ENCODE data around the gene PROKR2.

PROKR2 gene

GRCh38 chr20:5316188-5317158 lies at the start of gene PROKR2:
PROKR2 (minus strand) TSS chr20:5316954; CDS start chr20:5314369, 2,585 bp downstream.
- no peak for FAIRE-seq
- DNase-seq (ENCODE audit: low spot score), result no peak

- FAIRE-seq (no peak), DNase-seq (ENCODE audit: low spot score) (no peak)
Measured at GRCh38 chr20:5364997-5365597, 48.3 kb upstream of the PROKR2 start.

DNA sequence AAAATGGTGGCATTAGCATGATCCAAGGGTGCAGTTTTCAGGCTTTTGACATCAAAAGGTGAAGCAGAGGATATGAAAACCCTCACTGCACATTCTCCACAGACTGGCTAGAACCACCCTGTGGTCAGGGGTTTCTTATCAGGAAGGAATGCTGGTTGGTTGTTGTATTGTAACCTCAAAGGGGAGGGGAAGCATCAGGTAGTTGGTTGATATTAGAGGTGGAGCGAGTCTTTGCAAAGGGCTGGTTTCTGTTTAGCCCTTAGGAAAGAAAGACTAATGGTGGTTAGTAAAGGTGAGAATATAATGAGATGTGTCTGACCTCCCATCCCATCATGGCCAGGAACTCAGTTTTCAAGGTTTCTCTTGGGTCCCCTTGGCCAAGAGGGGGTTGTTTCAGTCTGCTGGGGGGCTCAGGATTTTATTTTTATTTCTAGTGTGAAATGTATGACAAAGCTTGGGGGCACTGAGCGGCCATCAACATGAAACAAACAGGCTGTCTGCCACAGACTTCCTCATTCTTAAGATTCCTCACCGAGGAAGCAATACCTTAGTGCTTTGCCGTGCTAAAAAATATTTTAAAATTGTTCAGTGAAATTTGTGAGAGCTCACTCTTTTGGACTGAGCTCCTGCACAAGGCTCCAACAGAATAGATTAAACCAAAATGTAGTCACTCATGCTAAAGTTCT lies 47.5 kb upstream of the PROKR2 start:
- FAIRE-seq (no peak), DNase-seq (ENCODE audit: low spot score) (no peak)

DNA sequence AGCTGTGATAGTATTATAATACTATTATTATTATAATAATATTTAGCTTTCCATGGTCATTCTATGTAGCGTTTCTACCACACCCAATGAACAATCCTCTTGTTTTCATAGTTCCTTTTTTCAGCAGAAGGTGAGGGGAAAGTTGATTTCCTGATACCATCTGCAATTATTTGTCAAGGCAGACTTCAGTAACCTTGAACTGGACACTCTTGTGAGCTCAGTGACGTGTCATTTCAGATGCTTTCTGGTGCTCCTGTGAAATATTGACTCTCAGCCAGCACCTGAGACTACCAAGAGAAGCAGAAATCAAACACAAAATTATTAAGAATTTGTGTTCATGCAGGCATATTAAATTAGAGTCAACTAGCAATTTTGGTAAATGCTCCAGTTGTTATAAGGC lies 46.0 kb upstream of the PROKR2 start:
- no peak for FAIRE-seq
- no peak for DNase-seq (ENCODE audit: low spot score)

- no peak for FAIRE-seq
- DNase-seq (ENCODE audit: low spot score), result no peak
Measured at GRCh38 chr20:5361176-5361575, 44.4 kb upstream of the PROKR2 start.

DNA sequence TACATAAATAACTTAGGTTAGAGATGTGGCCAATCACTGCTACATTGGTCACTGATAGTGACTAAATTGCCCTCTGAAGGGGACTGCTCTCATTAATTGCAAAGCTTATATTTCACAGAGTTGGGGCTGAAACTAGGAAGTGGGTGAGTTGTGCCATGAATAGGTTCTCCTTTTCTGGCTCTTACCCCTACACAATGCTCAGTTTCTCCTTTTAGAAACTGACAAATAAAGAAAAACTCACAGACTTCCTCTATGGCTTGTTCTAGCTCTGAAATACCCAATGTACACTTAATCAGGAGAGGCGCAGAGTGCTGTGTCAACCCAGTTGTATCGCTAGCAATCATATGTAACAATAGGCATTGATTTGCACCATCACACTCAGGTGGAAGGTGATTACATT lies 41.2 kb upstream of the PROKR2 start:
- FAIRE-seq (no peak), DNase-seq (ENCODE audit: low spot score) (no peak)

- FAIRE-seq, result no peak
- no peak for DNase-seq (ENCODE audit: low spot score)
Measured at GRCh38 chr20:5356941-5357340, 40.2 kb upstream of the PROKR2 start.

GRCh38 chr20:5354901-5355300 lies 38.1 kb upstream of the PROKR2 start:
- DNase-seq (ENCODE audit: low spot score), result no peak
- FAIRE-seq, result no peak

GRCh38 chr20:5353624-5354496 lies 37.1 kb upstream of the PROKR2 start:
- no peak for FAIRE-seq
- peak; percentile 16 for DNase-seq (ENCODE audit: low spot score)

GRCh38 chr20:5349448-5349847 lies 32.7 kb upstream of the PROKR2 start:
- FAIRE-seq (no peak), DNase-seq (ENCODE audit: low spot score) (no peak)

GRCh38 chr20:5342021-5342420 lies 25.3 kb upstream of the PROKR2 start:
- no peak for FAIRE-seq
- DNase-seq (ENCODE audit: low spot score), result no peak

- FAIRE-seq, result no peak
- DNase-seq (ENCODE audit: low spot score), result no peak
Measured at GRCh38 chr20:5331340-5331739, 14.6 kb upstream of the PROKR2 start.

DNA sequence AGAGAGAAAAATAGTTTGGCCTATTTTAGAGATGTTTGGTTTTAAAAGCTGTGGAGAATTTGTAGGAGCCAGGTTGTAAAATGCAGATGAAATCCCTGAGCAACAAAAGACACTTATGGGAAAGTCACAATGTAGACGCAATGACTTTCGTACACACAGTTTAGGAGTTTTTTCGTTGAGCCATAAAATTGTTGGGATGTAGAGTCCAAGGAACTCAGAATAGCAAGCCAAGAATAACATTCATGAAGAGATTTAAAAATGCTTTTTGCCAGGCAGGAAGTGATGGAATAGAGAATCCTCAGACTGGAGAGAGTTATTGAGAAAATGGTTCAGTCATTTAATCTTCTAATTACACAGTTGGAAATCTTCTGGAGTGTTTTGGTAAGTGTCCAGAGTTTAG lies 11.5 kb upstream of the PROKR2 start:
- FAIRE-seq, result no peak

DNA sequence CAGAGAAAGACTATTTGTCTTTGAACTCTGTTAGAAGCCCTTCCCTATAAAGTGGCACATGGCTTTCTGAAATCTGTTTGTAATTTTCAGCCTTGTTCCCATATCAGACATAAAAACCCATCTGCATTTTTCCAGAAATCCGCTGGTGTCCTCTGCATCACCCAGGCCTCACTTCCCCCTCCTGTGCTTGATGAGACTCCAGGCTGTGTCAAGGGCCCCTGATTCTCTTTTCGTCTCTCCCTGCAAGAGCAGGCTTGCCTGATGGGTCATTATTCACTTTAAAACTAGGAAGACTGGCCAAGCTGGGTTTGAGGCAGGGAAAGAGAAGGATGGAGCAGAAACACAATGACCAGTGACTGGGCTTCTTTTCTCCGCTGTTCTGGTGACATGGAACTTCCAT lies 10.6 kb upstream of the PROKR2 start:
- DNase-seq (ENCODE audit: low spot score) (no peak), FAIRE-seq (no peak)

More for the DNA sequence above, 11.5 kb upstream of the PROKR2 start:
- DNase-seq (ENCODE audit: low spot score), result no peak

DNA sequence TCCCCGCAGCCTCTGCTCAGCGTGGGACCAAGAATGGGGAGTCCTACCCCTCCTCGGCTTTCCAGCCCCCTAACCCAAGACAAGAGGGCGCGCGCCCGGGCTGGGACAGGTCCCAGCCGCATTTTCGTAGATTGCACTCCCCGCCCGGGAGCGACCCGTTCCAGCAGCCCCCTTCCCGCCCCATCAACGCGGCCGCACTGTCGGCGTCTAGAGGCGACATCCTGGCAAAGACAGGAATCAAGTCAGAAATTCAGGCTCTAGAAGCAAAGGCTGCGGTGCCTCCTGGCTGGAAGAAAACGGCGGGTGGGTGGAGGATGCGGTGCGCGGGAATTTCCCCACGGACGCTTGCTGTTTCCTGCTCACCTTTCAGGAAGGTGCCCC lies 957 bp downstream of the PROKR2 start:
- no peak for FAIRE-seq
- DNase-seq (ENCODE audit: low spot score), result no peak

- DNase-seq (ENCODE audit: low spot score) (no peak), FAIRE-seq (no peak)
Measured at GRCh38 chr20:5313916-5314315, 2.8 kb downstream of the PROKR2 start.

DNA sequence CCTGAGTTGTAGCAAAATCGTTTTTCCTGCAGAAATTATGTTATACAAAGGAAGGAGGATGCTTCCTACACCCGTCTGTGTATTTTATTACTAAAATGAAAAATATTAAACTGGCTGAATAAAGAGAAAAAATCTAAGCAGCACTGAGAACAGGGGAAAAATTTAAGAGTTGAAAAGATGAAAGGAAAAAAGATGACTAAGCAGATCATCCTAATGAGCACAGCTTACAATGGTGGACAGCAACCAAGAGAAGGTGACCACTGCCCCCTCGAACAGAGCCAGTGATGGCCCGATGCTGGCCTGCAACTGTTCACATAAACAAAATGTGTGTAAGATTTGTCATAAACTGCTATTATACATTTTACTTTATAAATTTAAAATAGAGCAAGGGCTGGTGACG lies 4.2 kb downstream of the PROKR2 start:
- DNase-seq (ENCODE audit: low spot score) (no peak), FAIRE-seq (no peak)

- FAIRE-seq (no peak), DNase-seq (ENCODE audit: low spot score) (no peak)
Measured at GRCh38 chr20:5309971-5310370, 6.8 kb downstream of the PROKR2 start.

GRCh38 chr20:5298811-5299210 lies 17.9 kb downstream of the PROKR2 start:
- FAIRE-seq, result no peak
- DNase-seq (ENCODE audit: low spot score), result no peak

- no peak for FAIRE-seq
- DNase-seq (ENCODE audit: low spot score), result no peak
Measured at GRCh38 chr20:5297280-5298004, 19.3 kb downstream of the PROKR2 start.

DNA sequence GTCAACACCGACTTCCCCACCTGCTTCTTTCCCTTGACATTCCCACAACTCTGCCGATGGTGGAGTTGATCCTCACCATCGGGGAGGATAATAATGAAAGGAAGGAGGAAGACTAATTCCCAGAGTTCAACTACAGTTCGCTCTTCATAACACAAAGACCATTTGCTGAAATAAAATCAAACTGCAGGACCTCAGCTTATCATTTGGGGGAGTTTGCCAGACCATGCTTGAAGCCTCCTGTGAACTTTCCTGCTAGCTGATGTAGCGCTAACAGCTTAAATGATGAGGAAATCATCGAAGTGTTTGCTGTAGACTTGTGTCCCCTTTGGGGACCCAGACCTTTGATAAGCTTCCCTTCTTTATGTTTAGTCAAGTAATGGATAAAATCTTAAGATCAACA lies 26.2 kb downstream of the PROKR2 start:
- no peak for FAIRE-seq
- no peak for DNase-seq (ENCODE audit: low spot score)

Data from RCC 7860 (cell line).